ENCODE results near the gene FLVCR2.
A peak's percentile ranks its signal among the peaks of the same experiment; 100 is the strongest.

FLVCR2 gene

DNA sequence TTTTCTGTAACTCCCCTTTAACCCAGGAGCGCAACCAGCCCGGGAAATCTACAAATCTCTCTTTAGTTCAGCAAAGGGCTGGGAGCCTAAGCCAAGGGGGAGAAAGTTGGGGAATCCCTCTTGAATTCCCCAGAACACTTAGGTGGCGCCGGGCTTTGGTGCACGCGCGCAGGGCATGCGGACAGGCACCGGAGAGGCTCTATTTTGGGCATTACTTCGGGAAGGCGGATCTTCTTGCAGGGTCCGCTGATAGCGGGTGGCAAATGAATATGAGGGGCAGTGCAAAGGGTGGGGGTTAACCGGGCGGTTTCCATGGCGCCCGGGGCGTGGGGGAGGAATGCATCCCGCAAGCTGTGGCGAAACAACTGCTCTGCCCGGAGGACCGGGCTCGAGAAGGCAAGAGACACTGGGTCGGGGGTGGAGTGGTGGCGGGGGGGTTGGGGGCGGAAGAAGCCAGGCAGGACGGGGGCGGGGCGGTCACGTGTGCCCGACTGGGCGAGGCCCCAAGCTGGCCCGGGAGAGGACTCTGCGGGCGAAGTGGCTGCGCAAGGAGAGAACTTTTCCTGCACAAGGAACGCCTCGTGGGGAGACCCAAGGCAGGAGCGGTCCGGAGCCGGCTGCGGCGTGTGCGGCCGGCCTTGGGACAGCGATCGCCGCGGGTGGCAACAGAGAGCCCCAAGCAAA is at the start of gene FLVCR2:
TSS of gene FLVCR2 (plus strand) at position 519 of the 684 bp plus-strand sequence. CDS start 353 bp downstream, outside the sequence.
- Histone ChIP-seq H3K9ac (ENCODE audit: low read length) (peak within 1 kb of the TSS; percentile 85), H3K4me3 (ENCODE audit: low read length) (peak within 1 kb of the TSS; percentile 89), H3K4me1 (ENCODE audit: control insufficient read depth, insufficient read depth, low read length) (peaks cover 22% of the 10 kb centered on the region), H3K27me3 (replicated peaks; ENCODE audit: control insufficient read depth, insufficient read depth, low read length) (peaks cover 7% of the 10 kb centered on the region), H3K36me3 (ENCODE audit: control insufficient read depth, insufficient read depth, low read length, severe bottlenecking) (no peaks in the 10 kb centered on the region), H3K9me3 (ENCODE audit: control insufficient read depth, low read length) (no peaks in the 10 kb centered on the region)
- DNase-seq (ENCODE audit: low read depth) = peak; percentile 91

DNA sequence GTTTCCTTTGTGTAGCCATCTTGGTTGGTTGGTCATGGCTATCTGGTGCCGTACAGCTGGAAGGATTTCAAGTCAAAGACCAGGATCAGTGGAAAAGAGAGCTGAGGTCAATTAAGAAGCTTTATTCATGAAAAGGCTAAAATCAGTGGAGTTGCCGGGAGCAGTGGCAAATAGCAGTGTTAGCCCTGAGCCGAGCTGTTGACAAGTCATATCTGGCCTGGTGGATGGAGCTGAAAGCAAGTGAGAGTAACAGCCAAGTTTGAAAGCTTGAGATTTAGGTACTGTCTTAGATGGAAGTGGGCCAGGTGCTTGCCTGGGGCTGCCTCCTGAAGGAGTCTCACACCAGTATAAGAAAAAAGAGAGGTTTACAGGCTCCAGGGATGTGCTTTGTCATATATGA is 47.2 kb upstream of the FLVCR2 start:
- DNase-seq (ENCODE audit: low read depth) = no peak
- Histone ChIP-seq H3K36me3 (ENCODE audit: control insufficient read depth, insufficient read depth, low read length, severe bottlenecking) (no peaks in the 10 kb centered on the region), H3K9ac (ENCODE audit: low read length) (no peak overlapping the region), H3K4me1 (ENCODE audit: control insufficient read depth, insufficient read depth, low read length) (peaks cover 19% of the 10 kb centered on the region), H3K4me3 (ENCODE audit: low read length) (no peak overlapping the region), H3K27me3 (replicated peaks; ENCODE audit: control insufficient read depth, insufficient read depth, low read length) (no peaks in the 10 kb centered on the region), H3K9me3 (ENCODE audit: control insufficient read depth, low read length) (no peaks in the 10 kb centered on the region)

GRCh38 chr14:75531660-75532317 is 46.6 kb upstream of the FLVCR2 start:
- Histone ChIP-seq H3K4me3 (ENCODE audit: low read length) (no peak overlapping the region), H3K4me1 (ENCODE audit: control insufficient read depth, insufficient read depth, low read length) (peaks cover 23% of the 10 kb centered on the region), H3K9me3 (ENCODE audit: control insufficient read depth, low read length) (no peaks in the 10 kb centered on the region), H3K36me3 (ENCODE audit: control insufficient read depth, insufficient read depth, low read length, severe bottlenecking) (no peaks in the 10 kb centered on the region), H3K27me3 (replicated peaks; ENCODE audit: control insufficient read depth, insufficient read depth, low read length) (no peaks in the 10 kb centered on the region), H3K9ac (ENCODE audit: low read length) (no peak overlapping the region)
- no peak for DNase-seq (ENCODE audit: low read depth)

GRCh38 chr14:75533791-75534555 is 44.4 kb upstream of the FLVCR2 start:
- Histone ChIP-seq H3K9me3 (ENCODE audit: control insufficient read depth, low read length) (no peaks in the 10 kb centered on the region), H3K27me3 (replicated peaks; ENCODE audit: control insufficient read depth, insufficient read depth, low read length) (no peaks in the 10 kb centered on the region), H3K4me1 (ENCODE audit: control insufficient read depth, insufficient read depth, low read length) (peaks cover 30% of the 10 kb centered on the region), H3K9ac (ENCODE audit: low read length) (no peak overlapping the region), H3K4me3 (ENCODE audit: low read length) (no peak overlapping the region), H3K36me3 (ENCODE audit: control insufficient read depth, insufficient read depth, low read length, severe bottlenecking) (no peaks in the 10 kb centered on the region)
- DNase-seq (ENCODE audit: low read depth) = no peak

- no peaks in the 10 kb centered on the region for H3K9me3 ChIP-seq (ENCODE audit: control insufficient read depth, low read length)
- peaks cover 30% of the 10 kb centered on the region for H3K4me1 ChIP-seq (ENCODE audit: control insufficient read depth, insufficient read depth, low read length)
Observed at GRCh38 chr14:75535164-75535898, 43.1 kb upstream of the FLVCR2 start.

DNA sequence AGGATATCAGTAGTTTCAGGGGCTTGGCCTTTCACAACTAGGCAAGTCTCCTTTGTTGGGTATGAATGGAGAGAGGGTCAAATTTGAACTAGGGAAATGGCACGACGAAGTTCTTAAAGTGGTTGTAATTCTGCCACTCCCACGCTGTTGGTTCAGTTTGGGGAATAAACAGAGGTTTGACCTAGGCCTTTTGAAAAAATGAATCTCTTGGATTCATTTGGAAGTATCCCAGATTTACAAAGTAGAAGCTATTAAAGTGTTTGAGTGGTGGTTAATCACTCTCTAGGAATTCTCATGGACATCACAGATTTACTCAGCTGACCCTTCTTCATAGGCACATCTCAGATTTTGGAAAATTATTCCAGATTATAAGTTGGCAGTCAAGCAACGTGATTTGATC is 41.3 kb upstream of the FLVCR2 start:
- Histone ChIP-seq H3K9me3 (ENCODE audit: control insufficient read depth, low read length) (no peaks in the 10 kb centered on the region), H3K4me3 (ENCODE audit: low read length) (no peak overlapping the region), H3K9ac (ENCODE audit: low read length) (peak overlapping the region; percentile 15), H3K4me1 (ENCODE audit: control insufficient read depth, insufficient read depth, low read length) (peaks cover 32% of the 10 kb centered on the region), H3K27me3 (replicated peaks; ENCODE audit: control insufficient read depth, insufficient read depth, low read length) (no peaks in the 10 kb centered on the region), H3K36me3 (ENCODE audit: control insufficient read depth, insufficient read depth, low read length, severe bottlenecking) (no peaks in the 10 kb centered on the region)
- DNase-seq (ENCODE audit: low read depth) = no peak

More at GRCh38 chr14:75535164-75535898, 43.1 kb upstream of the FLVCR2 start:
- no peaks in the 10 kb centered on the region for H3K36me3 ChIP-seq (ENCODE audit: control insufficient read depth, insufficient read depth, low read length, severe bottlenecking)
- H3K9ac ChIP-seq (ENCODE audit: low read length) = peak overlapping the region; percentile 50
- no peak overlapping the region for H3K4me3 ChIP-seq (ENCODE audit: low read length)
- DNase-seq (ENCODE audit: low read depth) = no peak
- no peaks in the 10 kb centered on the region for H3K27me3 ChIP-seq (replicated peaks; ENCODE audit: control insufficient read depth, insufficient read depth, low read length)

GRCh38 chr14:75539162-75539560 is 39.3 kb upstream of the FLVCR2 start:
- no peaks in the 10 kb centered on the region for H3K36me3 ChIP-seq (ENCODE audit: control insufficient read depth, insufficient read depth, low read length, severe bottlenecking)
- H3K4me3 ChIP-seq (ENCODE audit: low read length) = no peak overlapping the region
- H3K9ac ChIP-seq (ENCODE audit: low read length) = no peak overlapping the region
- peaks cover 41% of the 10 kb centered on the region for H3K4me1 ChIP-seq (ENCODE audit: control insufficient read depth, insufficient read depth, low read length)
- DNase-seq (ENCODE audit: low read depth) = no peak
- no peaks in the 10 kb centered on the region for H3K27me3 ChIP-seq (replicated peaks; ENCODE audit: control insufficient read depth, insufficient read depth, low read length)
- no peaks in the 10 kb centered on the region for H3K9me3 ChIP-seq (ENCODE audit: control insufficient read depth, low read length)

GRCh38 chr14:75539561-75540478 is 38.6 kb upstream of the FLVCR2 start:
- Histone ChIP-seq H3K4me3 (ENCODE audit: low read length) (no peak overlapping the region), H3K4me1 (ENCODE audit: control insufficient read depth, insufficient read depth, low read length) (peaks cover 37% of the 10 kb centered on the region), H3K9ac (ENCODE audit: low read length) (no peak overlapping the region), H3K36me3 (ENCODE audit: control insufficient read depth, insufficient read depth, low read length, severe bottlenecking) (no peaks in the 10 kb centered on the region), H3K27me3 (replicated peaks; ENCODE audit: control insufficient read depth, insufficient read depth, low read length) (no peaks in the 10 kb centered on the region), H3K9me3 (ENCODE audit: control insufficient read depth, low read length) (no peaks in the 10 kb centered on the region)
- DNase-seq (ENCODE audit: low read depth) = no peak

- H3K4me3 ChIP-seq (ENCODE audit: low read length) = no peak overlapping the region
- no peak for DNase-seq (ENCODE audit: low read depth)
Observed at GRCh38 chr14:75540479-75540851, 38.0 kb upstream of the FLVCR2 start.

DNA sequence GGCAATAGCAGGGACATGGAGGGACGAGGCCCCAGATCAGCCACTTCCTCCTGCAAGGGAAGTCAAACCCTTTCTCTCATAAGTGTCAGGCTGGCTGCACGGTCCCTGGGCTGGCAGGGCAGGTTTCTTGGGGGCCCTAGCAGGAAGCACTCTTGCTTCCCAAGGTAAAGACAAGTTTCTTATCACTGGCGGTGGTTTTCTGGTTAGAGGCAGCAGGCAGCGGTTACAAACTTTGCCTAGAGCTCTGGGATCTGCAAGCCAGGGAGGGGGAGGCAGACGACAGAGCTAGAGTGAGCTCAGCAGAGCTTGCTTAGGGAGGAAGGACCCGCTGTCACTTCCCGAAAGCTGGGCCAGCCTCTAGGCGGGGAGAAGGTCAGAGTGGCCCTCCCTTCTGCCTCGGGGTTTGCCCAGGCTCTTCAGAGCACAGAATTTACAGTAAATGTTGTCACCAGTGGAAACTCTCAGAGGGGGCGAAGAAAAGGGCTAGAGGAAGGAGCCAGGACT is 35.8 kb upstream of the FLVCR2 start:
- H3K36me3 ChIP-seq (ENCODE audit: control insufficient read depth, insufficient read depth, low read length, severe bottlenecking) = no peaks in the 10 kb centered on the region
- DNase-seq (ENCODE audit: low read depth) = peak; percentile 36
- H3K27me3 ChIP-seq (replicated peaks; ENCODE audit: control insufficient read depth, insufficient read depth, low read length) = no peaks in the 10 kb centered on the region
- no peaks in the 10 kb centered on the region for H3K9me3 ChIP-seq (ENCODE audit: control insufficient read depth, low read length)
- peak overlapping the region; percentile 24 for H3K4me3 ChIP-seq (ENCODE audit: low read length)
- H3K9ac ChIP-seq (ENCODE audit: low read length) = peak overlapping the region; percentile 79
- peaks cover 16% of the 10 kb centered on the region for H3K4me1 ChIP-seq (ENCODE audit: control insufficient read depth, insufficient read depth, low read length)

More at GRCh38 chr14:75540479-75540851, 38.0 kb upstream of the FLVCR2 start:
- H3K9ac ChIP-seq (ENCODE audit: low read length) = no peak overlapping the region
- H3K27me3 ChIP-seq (replicated peaks; ENCODE audit: control insufficient read depth, insufficient read depth, low read length) = no peaks in the 10 kb centered on the region
- no peaks in the 10 kb centered on the region for H3K36me3 ChIP-seq (ENCODE audit: control insufficient read depth, insufficient read depth, low read length, severe bottlenecking)
- peaks cover 31% of the 10 kb centered on the region for H3K4me1 ChIP-seq (ENCODE audit: control insufficient read depth, insufficient read depth, low read length)
- no peaks in the 10 kb centered on the region for H3K9me3 ChIP-seq (ENCODE audit: control insufficient read depth, low read length)

Measured in adipocyte (in vitro differentiated cells).